ENCODE results near the gene PTPN7.

PTPN7 gene

GRCh38 chr1:202154766-202155477, 5.5 kb downstream of the PTPN7 start:
- H3K4me3 ChIP-seq (ENCODE audit: low read length), result no peak overlapping the region
- DNase-seq (ENCODE audit: low read depth), result peak; percentile 81
- peak; percentile 67 for TF ChIP-seq CTCF (IDR thresholded peaks at IDR 0.05; ENCODE audit: insufficient read depth, low read depth, low read length, missing control alignments)

GRCh38 chr1:202154148-202154765, 6.1 kb downstream of the PTPN7 start:
- H3K4me3 ChIP-seq (ENCODE audit: low read length), result no peak overlapping the region
- DNase-seq (ENCODE audit: low read depth), result no peak
- TF ChIP-seq CTCF (IDR thresholded peaks at IDR 0.05; ENCODE audit: insufficient read depth, low read depth, low read length, missing control alignments), result no peak

GRCh38 chr1:202153284-202153683, 7.1 kb downstream of the PTPN7 start:
- no peak for TF ChIP-seq CTCF (IDR thresholded peaks at IDR 0.05; ENCODE audit: insufficient read depth, low read depth, low read length, missing control alignments)
- no peak for DNase-seq (ENCODE audit: low read depth)
- no peak overlapping the region for H3K4me3 ChIP-seq (ENCODE audit: low read length)

GRCh38 chr1:202152399-202152798, 8.0 kb downstream of the PTPN7 start:
- DNase-seq (ENCODE audit: low read depth), result no peak
- no peak overlapping the region for H3K4me3 ChIP-seq (ENCODE audit: low read length)
- TF ChIP-seq CTCF (IDR thresholded peaks at IDR 0.05; ENCODE audit: insufficient read depth, low read depth, low read length, missing control alignments), result no peak

GRCh38 chr1:202151045-202151444, 9.4 kb downstream of the PTPN7 start:
- no peak for TF ChIP-seq CTCF (IDR thresholded peaks at IDR 0.05; ENCODE audit: insufficient read depth, low read depth, low read length, missing control alignments)
- no peak for DNase-seq (ENCODE audit: low read depth)
- no peak overlapping the region for H3K4me3 ChIP-seq (ENCODE audit: low read length)

GRCh38 chr1:202150602-202151001, 9.8 kb downstream of the PTPN7 start:
- TF ChIP-seq CTCF (IDR thresholded peaks at IDR 0.05; ENCODE audit: insufficient read depth, low read depth, low read length, missing control alignments), result no peak
- no peak overlapping the region for H3K4me3 ChIP-seq (ENCODE audit: low read length)
- DNase-seq (ENCODE audit: low read depth), result no peak

GRCh38 chr1:202150187-202150586, 10.2 kb downstream of the PTPN7 start:
- no peak for DNase-seq (ENCODE audit: low read depth)
- TF ChIP-seq CTCF (IDR thresholded peaks at IDR 0.05; ENCODE audit: insufficient read depth, low read depth, low read length, missing control alignments), result no peak
- no peak overlapping the region for H3K4me3 ChIP-seq (ENCODE audit: low read length)

All from epithelial cell of esophagus (primary cell).